Right atrium auricular region (tissue), 2 donors: ENCODE measurements around the gene TAPBPL. TPM values are rescaled to one million over a fixed set of nuclear protein-coding genes. Genes with fewer than 3 reads are reported as not detected.
A peak's percentile ranks its signal among the peaks of the same experiment; 100 is the strongest.

Experiments used
- DNase-seq: peaks from one replicate; pipeline ENCODE4 v3.0.0-alpha.2; 2019; ENCODE audit warnings: low spot score
- H3K27ac ChIP-seq, 2 donors: fragments of 200-600 bp; sonication (generic); 1 replicate in 1 of 2; 2 replicates in 1 of 2; pipeline ENCODE4 v1.5.1; 2016 to 2019
- H3K27me3 ChIP-seq, 2 donors: fragments of 200-600 bp; sonication (generic); one replicate each; pipeline versions ENCODE4 v1.5.1 to v1.6.0; 2017 to 2019
- H3K36me3 ChIP-seq: fragments of 200-600 bp; sonication (generic); one replicate; pipeline ENCODE4 v1.5.1; 2016
- H3K4me1 ChIP-seq, 2 donors: fragments of 200-600 bp; sonication (generic); one replicate each; pipeline versions ENCODE4 v1.5.1 to v1.6.0; 2017 to 2019
- H3K4me3 ChIP-seq, 2 donors: fragments of 200-600 bp; sonication (generic); 1 replicate in 1 of 2; 2 replicates in 1 of 2; pipeline ENCODE4 v1.5.1; 2017 to 2019; ENCODE audit warnings: mild to moderate bottlenecking in 1 of 2, moderate library complexity in 1 of 2
- H3K9me3 ChIP-seq, 2 donors: fragments of 200-600 bp; sonication (generic); one replicate each; pipeline ENCODE4 v1.5.1; 2019
- CTCF ChIP-seq, 2 donors: fragments of 200-600 bp; sonication (generic); IDR thresholded peaks; one replicate each; pipeline ENCODE4 v1.5.1; 2019; ENCODE audit warnings: antibody characterized with exemption in 2 of 2
- total RNA-seq, 2 donors: library from RNA; depleted of rRNA; stranded (reverse); fragments of >200 nt; gene quantifications; one replicate each; pipeline ENCODE4 v1.1.0, GENCODE V29; 2016

The TAPBPL gene
- total RNA-seq, 2 donors from 2014 or later = 14.5 to 16.9 TPM

- no peak for TF ChIP-seq CTCF (IDR thresholded peaks at IDR 0.05)
- no peak overlapping the region for H3K27ac ChIP-seq
- no peak for DNase-seq
- no peak overlapping the region for H3K4me3 ChIP-seq
- H3K9me3 ChIP-seq = no peaks in the 10 kb centered on the region
- H3K36me3 ChIP-seq = peaks cover 26% of the 10 kb centered on the region
- no peaks in the 10 kb centered on the region for H3K27me3 ChIP-seq
- H3K4me1 ChIP-seq = peaks cover 0 to 2% of the 10 kb centered on the region in 2 donors
Measured at GRCh38 chr12:6500466-6500865, 48.6 kb downstream of the TAPBPL start.

GRCh38 chr12:6507102-6507998 is 55.5 kb downstream of the TAPBPL start:
- H3K27me3 ChIP-seq = no peaks in the 10 kb centered on the region
- H3K36me3 ChIP-seq = peaks cover 32% of the 10 kb centered on the region
- no peaks in the 10 kb centered on the region for H3K9me3 ChIP-seq
- H3K4me1 ChIP-seq = peaks cover 0 to 9% of the 10 kb centered on the region in 2 donors
- H3K27ac ChIP-seq = peak overlapping the region; percentile 39 to 61
- TF ChIP-seq CTCF (IDR thresholded peaks at IDR 0.05) = no peak
- DNase-seq = no peak
- no peak overlapping the region for H3K4me3 ChIP-seq

GRCh38 chr12:6508087-6508486 is 56.2 kb downstream of the TAPBPL start:
- peaks cover 0 to 9% of the 10 kb centered on the region in 2 donors for H3K4me1 ChIP-seq
- no peaks in the 10 kb centered on the region for H3K27me3 ChIP-seq
- H3K36me3 ChIP-seq = peaks cover 40% of the 10 kb centered on the region
- no peak overlapping the region for H3K4me3 ChIP-seq
- TF ChIP-seq CTCF (IDR thresholded peaks at IDR 0.05) = no peak
- peak overlapping the region; percentile 38 to 61 for H3K27ac ChIP-seq
- no peak for DNase-seq
- no peaks in the 10 kb centered on the region for H3K9me3 ChIP-seq

Other genes with a start within 250 kb of the TAPBPL start
- gene PLEKHG6, start 141.4 kb upstream of the TAPBPL start, total RNA-seq = under 1 TPM in 1 of 2 donors, not detected in 1; 0.51 TPM
- 100 to 1,000 TPM in 1 of 2 donors, 10 to 100 TPM in 1; 62.9 to 176 TPM for gene TNFRSF1A, start 110.0 kb upstream of the TAPBPL start, total RNA-seq
- gene SCNN1A, start 76.5 kb upstream of the TAPBPL start, total RNA-seq = 10 to 100 TPM in 1 of 2 donors, 1 to 10 TPM in 1; 2.7 to 18.7 TPM
- 10 to 100 TPM; 63.6 to 72.1 TPM for gene LTBR, start 67.9 kb upstream of the TAPBPL start, total RNA-seq
- 1 to 10 TPM in 1 of 2 donors, not detected in 1; 1.1 TPM for gene CD27, start 7.1 kb upstream of the TAPBPL start, total RNA-seq
- gene VAMP1, start 18.6 kb downstream of the TAPBPL start, total RNA-seq = 1 to 10 TPM; 1.7 to 3.6 TPM
- gene MRPL51, start 41.2 kb downstream of the TAPBPL start, total RNA-seq = 100 to 1,000 TPM in 1 of 2 donors, 10 to 100 TPM in 1; 87.7 to 104 TPM
- gene NCAPD2, start 42.1 kb downstream of the TAPBPL start, total RNA-seq = 10 to 100 TPM; 11.6 to 53.5 TPM
- gene GAPDH, start 82.5 kb downstream of the TAPBPL start, total RNA-seq = 1,000 to 10,000 TPM; 4,693 to 5,476 TPM
- gene IFFO1, start 104.0 kb downstream of the TAPBPL start, total RNA-seq = 10 to 100 TPM; 12.3 to 13.2 TPM
- 10 to 100 TPM; 17.7 to 17.9 TPM for gene NOP2, start 116.2 kb downstream of the TAPBPL start, total RNA-seq
- 100 to 1,000 TPM; 150 to 192 TPM for gene CHD4, start 155.3 kb downstream of the TAPBPL start, total RNA-seq
- 1 to 10 TPM; 1.6 to 3.7 TPM for gene LPAR5, start 183.9 kb downstream of the TAPBPL start, total RNA-seq
- gene ACRBP, start 195.4 kb downstream of the TAPBPL start, total RNA-seq = under 1 TPM in 1 of 2 donors, not detected in 1; 0.43 TPM
- gene ING4, start 211.1 kb downstream of the TAPBPL start, total RNA-seq = 10 to 100 TPM; 21.8 to 22.6 TPM
- 10 to 100 TPM; 23.8 to 33.3 TPM for gene ZNF384, start 237.3 kb downstream of the TAPBPL start, total RNA-seq
- not detected for gene PIANP, start 248.8 kb downstream of the TAPBPL start, total RNA-seq